Posterior cingulate gyrus (tissue), 11 donors: Measurements from ENCODE around the gene IMPG2.
"Not testable (repeated sequence)": the region's sequence is repeated elsewhere in the genome, so short reads cannot be mapped to it uniquely, and the experiment has no call there.

ENCODE experiments used
- DNase-seq, 10 donors: peaks; one replicate each; pipeline versions ENCODE4 v3.0.0 to v3.0.0-alpha.2; 2020 to 2021; ENCODE audit warnings: mixed read lengths in 3 of 10
- intact Hi-C: fragments of 100-400 bp; cut with DNase I; formaldehyde crosslinking; loops from one replicate; pipeline ENCODE4 v1.15.1; 2023

Gene IMPG2

DNA sequence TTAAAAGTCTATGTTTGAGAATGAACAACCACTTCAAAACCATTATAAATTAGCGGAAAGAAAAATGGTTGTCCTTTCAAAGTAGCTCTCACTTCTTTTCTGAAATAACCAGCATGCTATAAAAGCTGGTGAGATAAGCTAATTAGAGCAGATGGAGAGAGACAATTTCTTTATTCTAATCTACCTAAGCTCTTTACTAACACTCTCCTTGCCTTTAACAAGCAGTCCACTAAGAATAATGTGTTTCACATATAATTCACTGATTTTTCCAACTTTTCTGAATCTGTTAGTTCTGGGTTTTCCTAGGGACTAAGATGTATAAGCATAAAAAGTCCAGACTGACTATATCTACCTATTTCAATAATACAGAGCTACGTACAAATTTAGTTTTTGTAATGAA lies at the start of gene IMPG2:
Gene IMPG2, minus strand, starts transcription at position 101 of the 400 bp plus-strand sequence. CDS start 203 bp downstream, outside the sequence.
- DNase-seq, result no peak
- intact Hi-C loops, result no loop called here

GRCh38 chr3:101362406-101362805 lies 42.0 kb upstream of the IMPG2 start:
- no peak for DNase-seq
- intact Hi-C loops, result no loop called here

DNA sequence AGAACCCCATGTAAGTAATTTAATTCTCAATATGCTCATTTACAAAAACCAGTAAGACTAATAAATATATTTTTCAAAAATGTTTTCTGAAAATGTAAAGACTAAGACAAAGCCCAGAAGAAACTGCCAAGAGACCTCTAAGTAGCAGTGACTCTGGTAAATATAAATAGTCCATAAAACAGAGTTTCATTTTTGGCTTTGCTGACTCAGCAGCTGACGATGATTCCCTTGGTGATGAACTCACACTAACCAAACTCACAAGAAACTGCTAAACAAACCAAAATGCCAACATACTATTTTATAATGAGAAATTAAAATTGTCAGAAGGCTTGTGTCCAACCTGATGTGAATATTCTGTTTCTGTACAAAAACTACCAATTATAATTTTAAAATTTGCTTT lies 31.5 kb upstream of the IMPG2 start:
- intact Hi-C loops, result no loop called here
- no peak for DNase-seq

GRCh38 chr3:101340591-101340990 lies 20.2 kb upstream of the IMPG2 start:
- intact Hi-C loops, result no loop called here
- DNase-seq, result no peak

DNA sequence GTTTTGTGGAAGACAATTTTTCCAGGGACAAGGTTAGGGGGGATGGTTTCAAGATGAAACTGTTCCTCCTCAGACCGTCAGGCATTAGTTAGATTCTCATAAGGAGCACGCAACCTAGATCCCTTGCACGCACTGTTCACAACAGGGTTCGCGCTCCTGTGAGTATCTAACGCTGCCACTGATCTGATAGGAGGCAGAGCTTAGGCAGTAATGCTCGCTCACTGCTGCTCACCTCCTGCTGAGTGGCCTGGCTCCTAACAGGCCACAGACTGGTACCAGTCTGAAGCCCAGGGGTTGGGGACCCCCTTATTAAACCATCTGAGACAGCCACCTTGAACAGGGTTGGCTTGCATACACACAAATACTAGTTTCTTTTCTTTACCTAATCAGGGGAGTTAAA lies 13.5 kb upstream of the IMPG2 start:
- intact Hi-C loops, result no loop called here
- no peak for DNase-seq

DNA sequence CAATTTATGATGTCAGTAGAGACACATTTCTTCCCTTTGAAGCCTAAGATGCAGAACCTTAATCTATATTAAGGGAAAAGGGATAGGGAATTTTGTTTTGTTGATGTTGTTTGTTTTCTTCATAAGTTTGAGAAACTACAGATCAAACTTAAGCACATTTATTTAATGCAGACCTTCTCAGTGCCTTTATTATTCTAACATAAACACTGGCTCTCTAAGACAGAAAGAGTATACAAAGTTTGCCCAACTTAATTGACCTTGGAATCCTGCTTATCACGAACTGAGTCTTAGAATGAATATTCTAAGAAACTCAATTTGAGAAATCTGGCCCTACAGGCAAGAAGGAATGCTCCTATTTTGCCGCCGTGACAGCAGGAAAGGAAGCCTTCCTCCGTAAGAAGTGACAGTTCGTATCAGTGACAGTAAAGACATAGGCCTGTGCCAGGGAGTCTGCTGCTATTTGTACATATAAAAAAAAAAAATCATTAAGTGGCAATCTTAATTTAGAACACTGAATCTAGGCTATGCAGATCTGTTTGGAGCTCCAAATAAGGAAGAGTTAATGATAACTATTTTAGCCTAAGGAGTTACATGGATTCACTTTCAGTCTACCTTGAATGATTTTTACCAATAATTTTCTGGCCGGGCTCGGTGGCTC lies 8.8 kb upstream of the IMPG2 start:
- intact Hi-C loops, result no loop called here

DNA sequence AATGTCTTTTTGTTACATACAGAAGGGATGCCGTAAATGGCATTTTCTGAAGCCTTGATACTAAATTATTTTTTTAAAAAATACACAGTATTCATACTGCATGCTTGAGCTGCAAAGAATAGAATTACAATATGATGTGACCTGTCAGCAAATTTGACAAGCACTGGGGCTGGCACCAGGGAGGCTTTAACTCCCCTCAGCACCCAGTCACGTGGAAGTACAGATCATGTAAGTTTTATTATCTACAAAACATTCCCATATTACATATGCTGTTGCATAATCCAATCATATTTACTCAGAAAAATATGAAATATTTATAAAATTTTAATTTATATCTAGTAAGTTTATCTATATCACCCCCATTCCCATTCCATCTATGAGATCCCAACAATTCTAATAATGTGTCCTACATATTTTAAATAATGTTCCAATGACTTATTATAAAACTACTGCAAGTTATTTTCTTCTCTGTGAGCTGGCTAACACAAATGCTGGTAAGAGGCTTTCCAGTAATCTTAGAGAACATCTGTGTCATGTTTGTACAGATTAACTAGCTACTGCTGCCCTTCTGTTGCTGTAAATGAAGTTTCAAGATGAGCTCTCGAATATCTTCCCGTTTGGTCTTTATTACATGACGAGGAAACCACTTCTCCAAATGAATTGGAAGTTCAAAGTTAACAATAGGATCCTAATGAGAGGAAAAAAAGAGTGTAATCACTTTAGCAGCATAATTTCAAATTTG lies 5.2 kb upstream of the IMPG2 start:
- intact Hi-C loops, result no loop called here
- no peak for DNase-seq

More for the DNA sequence above, 8.8 kb upstream of the IMPG2 start:
- DNase-seq, result no peak

DNA sequence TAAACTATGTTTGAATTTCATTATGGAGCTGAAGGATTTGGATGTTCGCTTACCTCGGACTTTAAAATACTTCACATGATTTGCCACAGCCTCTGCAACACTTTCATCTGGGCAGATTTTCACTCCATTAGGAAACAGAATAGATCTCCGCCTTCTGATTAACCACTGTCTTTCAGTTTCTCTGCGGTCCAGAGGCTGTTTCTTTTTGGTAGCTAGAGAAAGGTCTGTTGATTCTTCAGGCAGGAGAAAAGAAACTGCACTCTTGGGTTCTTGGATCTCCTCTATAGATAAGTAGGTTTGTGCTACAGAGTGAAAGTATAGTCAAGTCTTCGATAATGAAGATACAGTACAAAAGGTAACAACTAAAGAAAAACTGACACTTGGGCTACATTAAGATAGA lies 844 bp downstream of the IMPG2 start:
- intact Hi-C loops, result no loop called here

GRCh38 chr3:101312545-101312944 lies 7.8 kb downstream of the IMPG2 start:
- no peak for DNase-seq
- intact Hi-C loops, result no loop called here

More for the DNA sequence above, 844 bp downstream of the IMPG2 start:
- no peak for DNase-seq

- intact Hi-C loops, result no loop called here
These were observed 8.7 kb downstream of the IMPG2 start for GRCh38 chr3:101311676-101312075.

DNA sequence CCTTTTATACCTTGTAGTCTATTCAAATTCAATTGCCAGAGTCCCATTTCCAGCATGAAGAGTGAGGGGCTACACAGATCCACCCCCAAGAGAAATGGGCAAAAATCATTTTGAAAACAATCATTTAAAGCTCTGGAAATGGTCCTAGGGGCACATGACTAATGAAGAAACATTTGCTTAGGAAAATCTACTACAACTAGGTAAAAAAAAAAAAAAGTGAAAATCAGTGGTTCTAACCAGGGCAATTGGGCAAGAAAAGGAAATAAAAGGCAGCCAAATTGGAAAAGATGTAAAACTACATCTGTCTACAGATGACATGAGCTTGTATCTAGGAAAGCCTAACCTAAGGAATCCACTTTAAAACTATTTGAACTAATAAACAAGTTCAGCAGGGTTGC lies 9.4 kb downstream of the IMPG2 start:
- intact Hi-C loops, result no loop called here
- DNase-seq, result no peak

More at GRCh38 chr3:101311676-101312075, 8.7 kb downstream of the IMPG2 start:
- no peak for DNase-seq

DNA sequence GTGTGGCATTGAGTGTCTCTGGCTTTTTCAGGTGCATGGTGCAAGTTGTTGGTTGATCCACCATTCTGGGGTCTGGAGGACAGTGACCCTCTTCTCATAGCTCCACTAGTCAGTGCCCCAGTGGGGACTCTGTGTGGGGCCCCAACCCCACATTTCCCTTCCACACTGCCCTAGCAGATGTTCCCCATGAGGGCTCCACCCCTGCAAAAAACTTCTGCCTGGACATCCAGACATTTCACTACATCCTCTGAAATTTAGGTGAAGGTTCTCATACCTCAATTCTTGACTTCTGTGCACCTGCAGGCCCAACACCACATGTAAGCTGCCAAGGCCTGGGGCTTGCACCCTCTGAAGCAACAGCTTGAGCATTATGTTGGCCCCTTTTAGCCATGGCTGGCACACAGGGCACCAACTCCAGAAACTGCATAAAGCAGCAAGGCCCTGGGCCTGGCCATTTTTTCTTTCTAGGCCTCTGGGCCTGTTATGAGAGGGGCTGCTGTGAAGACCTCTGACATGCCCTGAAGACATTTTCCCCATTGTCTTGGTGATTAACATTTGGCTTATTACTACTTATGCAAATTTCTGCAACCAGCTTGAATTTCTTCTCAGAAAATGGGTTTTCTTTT lies 12.1 kb downstream of the IMPG2 start:
- DNase-seq, result peak in 1 of 10 donors; percentile 65
- intact Hi-C loops, result not testable (repeated sequence)

GRCh38 chr3:101303836-101304235 lies 16.5 kb downstream of the IMPG2 start:
- no peak for DNase-seq
- intact Hi-C loops, result no loop called here

- no peak for DNase-seq
- intact Hi-C loops, result no loop called here
These were observed 17.2 kb downstream of the IMPG2 start for GRCh38 chr3:101303089-101303731.

DNA sequence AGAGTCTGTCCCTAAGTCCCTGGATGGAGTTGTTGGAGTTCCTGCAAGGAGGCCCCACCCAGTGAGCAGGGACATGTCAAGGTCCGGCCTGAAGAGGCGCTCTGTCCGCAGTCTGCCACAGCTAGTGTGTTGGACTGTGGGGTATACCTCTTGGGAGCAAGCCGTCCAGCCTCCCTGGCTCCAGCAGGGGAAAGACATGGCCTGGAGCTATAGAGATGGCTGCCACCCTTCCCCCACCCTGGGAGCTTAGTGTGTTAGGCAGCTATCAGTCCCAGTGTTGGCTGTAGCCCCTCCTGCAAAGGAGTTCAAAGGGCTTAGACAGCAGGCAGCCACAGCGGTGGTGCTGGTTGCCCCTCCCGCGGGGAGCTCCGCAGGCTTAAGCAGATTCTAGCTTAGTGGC lies 20.3 kb downstream of the IMPG2 start:
- no peak for DNase-seq
- intact Hi-C loops, result no loop called here

GRCh38 chr3:101292027-101292426 lies 28.3 kb downstream of the IMPG2 start:
- DNase-seq, result no peak
- intact Hi-C loops, result no loop called here

- intact Hi-C loops, result no loop called here
- DNase-seq, result no peak
These were observed 32.1 kb downstream of the IMPG2 start for GRCh38 chr3:101288294-101288693.

- intact Hi-C loops, result no loop called here
- no peak for DNase-seq
These were observed 35.6 kb downstream of the IMPG2 start for GRCh38 chr3:101284757-101285156.

DNA sequence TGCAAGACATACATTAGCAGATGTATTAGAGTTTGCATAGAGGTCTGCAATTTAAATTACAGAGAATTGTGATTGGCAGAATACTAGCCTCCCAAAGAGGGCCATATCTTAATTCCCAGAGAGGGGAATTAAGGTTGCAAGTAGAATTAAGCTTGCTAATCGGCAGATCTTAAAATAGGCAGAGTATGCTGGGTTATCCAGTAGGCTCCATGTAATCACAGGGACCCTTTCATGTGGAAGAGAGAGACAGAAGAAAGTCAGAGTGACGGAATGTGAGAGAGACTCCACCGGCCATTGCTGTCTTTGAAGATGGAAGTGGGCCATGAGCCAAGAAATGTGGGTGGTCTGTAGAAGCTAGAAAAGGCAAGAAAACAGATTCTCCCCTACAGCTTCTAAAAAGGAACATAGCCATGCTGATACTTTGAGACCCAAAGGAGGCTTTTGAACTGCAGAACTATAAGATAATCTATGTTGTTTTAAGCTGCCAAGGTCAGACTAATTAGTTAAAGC lies 38.8 kb downstream of the IMPG2 start:
- intact Hi-C loops, result no loop called here
- DNase-seq, result no peak

DNA sequence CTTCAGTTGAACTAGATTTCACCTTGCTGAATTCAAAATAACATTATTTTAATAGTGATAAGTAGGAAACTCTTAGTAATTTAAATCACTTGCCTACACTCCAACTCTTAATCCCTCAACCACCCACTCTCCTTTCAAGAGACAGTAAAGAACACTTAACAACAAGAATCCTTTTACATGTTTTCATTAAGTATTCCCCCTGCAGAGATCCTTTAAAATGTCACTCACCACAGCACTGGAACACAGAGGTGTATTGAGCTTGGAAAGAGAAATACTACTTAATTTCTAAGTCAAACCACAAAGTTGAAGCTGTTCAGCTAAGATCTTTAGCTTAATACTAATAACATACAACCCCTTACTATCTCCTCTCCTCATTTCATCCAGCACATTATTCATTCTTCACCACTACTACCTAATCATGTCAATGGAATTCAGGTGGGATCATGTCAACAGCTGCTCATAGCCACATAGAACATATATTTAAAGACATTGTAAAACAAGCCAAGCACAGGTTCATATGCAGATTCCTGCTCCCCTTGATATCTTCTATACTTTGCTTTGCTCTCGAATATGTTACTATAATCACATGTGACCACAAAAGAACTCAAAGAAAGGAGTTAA lies 40.5 kb downstream of the IMPG2 start:
- intact Hi-C loops, result no loop called here
- no peak for DNase-seq

GRCh38 chr3:101279162-101279561 lies 41.2 kb downstream of the IMPG2 start:
- no peak for DNase-seq
- intact Hi-C loops, result no loop called here
